LNCAP (cell line): Measurements from ENCODE around the gene ALPI.

ENCODE experiments used
- CTCF ChIP-seq: fragments of 450-650 bp; IDR thresholded peaks from 2 replicates; pipeline ENCODE4 v1.5.1; 2017; ENCODE audit warnings: mild to moderate bottlenecking

ALPI gene

GRCh38 chr2:232459419-232460035, 3.6 kb downstream of the ALPI start:
- no peak for TF ChIP-seq CTCF

GRCh38 chr2:232460171-232460570, 4.2 kb downstream of the ALPI start:
- no peak for TF ChIP-seq CTCF

- no peak for TF ChIP-seq CTCF
These were observed 8.0 kb downstream of the ALPI start for GRCh38 chr2:232463701-232464543.

GRCh38 chr2:232464544-232464885, 8.6 kb downstream of the ALPI start:
- no peak for TF ChIP-seq CTCF

- TF ChIP-seq CTCF = no peak
These were observed 9.1 kb downstream of the ALPI start for GRCh38 chr2:232465061-232465460.

GRCh38 chr2:232466221-232466620, 10.3 kb downstream of the ALPI start:
- no peak for TF ChIP-seq CTCF

GRCh38 chr2:232473467-232473890, 17.5 kb downstream of the ALPI start:
- TF ChIP-seq CTCF = no peak
